Posterior vena cava (tissue), 2 donors: Measurements from ENCODE around the gene UNC13C. TPM values are rescaled to one million over a fixed set of nuclear protein-coding genes. Genes with fewer than 3 reads are reported as not detected.

Experiments used
- DNase-seq: peaks from one replicate; pipeline ENCODE4 v3.0.0-alpha.2; 2020; ENCODE audit warnings: low spot score
- intact Hi-C, 2 donors: fragments of 100-400 bp; cut with DNase I; formaldehyde crosslinking; loops; one replicate each; pipeline versions ENCODE4 v1.14.1 to v1.14.2; 2022 to 2023
- total RNA-seq, 2 donors: library from RNA; stranded (reverse); fragmentation: NEBNext Ultra II Directional; extraction: Animal tissue kit (Norgen Biotek cat#: 25700); gene quantifications; one replicate each; pipeline ENCODE4 v1.2.1, GENCODE V29; 2021
- donor health status: DM: yes; HTN: yes; CAD: no.
- donor health status: DM: yes; HTN: yes; CAD: no.

Gene UNC13C
- total RNA-seq, 2 donors from 2014 or later: 0.05 to 0.14 TPM

DNA sequence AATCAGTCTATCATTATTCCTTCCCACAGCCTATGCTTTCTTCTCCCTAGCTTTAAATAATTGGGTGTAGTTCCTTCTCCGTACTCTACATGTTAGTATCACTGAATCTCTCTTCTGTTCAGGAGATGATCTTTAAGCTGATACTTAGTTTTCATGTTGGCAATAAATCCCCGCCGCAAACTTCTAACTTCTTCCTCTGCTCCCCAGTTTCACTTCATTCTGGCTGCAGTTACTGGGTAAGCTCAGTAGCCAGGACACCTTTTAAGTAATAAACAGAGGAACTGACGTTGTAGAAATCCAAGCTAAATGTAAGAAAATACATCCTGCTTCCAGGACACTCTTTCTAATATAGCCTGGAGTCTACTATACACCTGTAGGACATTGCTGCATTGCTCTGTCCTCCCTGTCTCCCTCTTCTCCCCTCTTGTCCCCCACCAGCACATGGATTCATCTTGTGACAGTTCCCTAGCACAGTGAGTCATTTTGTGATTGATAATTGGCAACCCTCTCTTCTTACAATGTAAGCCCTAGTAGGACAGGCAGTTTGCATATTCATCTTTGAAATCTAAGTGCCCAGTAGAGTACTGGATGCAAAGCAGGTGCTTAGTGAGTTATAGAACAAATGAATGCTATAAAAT is 598.2 kb downstream of the UNC13C start:
- intact Hi-C loops: no loop called here
- no peak for DNase-seq

DNA sequence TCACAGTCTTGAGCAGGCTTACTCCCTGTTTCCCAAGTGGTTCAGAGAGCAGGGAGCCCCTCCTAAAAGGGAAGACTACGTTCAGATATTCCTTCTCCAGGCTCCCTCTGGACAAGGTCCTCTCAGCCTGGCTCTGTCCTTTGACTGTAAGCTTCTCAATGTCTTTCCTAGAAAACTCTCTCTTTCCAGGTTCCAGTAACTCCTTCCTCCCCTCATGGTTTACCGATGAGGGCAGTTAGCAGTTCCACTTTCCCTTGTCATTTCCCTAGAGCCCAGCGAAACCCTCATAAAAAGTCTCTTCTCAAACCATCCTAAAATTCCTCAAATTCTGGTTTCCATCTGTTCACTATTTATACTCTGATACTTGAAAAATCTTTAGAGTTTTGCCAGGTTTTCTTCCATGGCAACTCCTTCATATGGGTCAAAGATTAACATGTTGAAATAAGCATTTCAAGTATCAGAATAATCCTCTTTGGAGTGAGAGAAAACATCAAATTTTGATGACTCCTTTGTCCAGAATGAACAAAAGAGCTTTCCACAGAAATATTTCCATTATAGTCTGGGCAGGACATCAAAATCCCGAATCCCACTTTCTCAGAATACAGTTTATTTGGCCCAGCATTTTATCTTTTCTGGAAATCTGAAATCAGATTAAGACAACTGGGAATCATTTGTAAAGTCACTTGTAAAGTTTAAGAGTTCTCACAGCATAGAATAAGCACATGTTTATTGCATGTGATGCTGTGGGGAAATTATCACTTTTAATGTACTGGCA is 599.4 kb downstream of the UNC13C start:
- no peak for DNase-seq
- intact Hi-C loops: no loop called here

DNA sequence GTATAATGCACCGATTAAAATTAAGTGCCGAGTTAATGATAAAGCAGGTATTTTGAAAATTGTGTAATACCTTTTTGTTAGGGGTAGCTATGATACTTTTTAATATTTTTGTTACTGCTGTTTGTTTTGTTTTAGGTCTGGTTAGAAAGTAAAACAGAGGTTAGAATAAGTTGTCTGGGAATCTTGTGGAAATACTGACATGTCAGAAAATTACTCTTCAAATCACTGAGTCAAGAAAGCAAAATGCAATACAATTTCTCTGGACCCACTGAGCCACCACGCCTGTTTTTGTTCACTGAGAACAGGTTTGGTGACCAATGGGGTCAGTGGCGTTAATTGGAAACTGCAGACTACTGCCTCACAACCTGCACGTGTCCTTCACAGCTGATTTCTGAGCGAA is 601.6 kb downstream of the UNC13C start:
- intact Hi-C loops: no loop called here

DNA sequence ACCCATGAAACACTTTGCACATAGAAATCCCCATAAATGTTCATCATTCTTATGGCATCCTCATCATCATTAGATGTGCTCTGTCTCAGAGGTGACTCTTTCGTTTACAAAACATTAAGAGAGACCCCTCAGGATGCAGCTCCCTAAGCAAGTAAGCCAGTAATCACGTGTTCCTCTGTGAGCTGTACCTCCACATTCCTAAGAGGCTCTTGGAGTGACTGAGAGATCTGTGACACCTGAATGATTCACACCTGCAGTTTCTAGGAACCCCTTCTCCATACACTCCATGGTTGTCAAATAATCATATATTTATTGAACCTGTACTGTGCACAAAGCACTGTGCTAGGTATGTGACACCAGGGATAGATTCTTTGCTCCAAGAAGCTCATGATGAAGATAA is 602.4 kb downstream of the UNC13C start:
- no peak for DNase-seq
- intact Hi-C loops: no loop called here

More for the DNA sequence above, 601.6 kb downstream of the UNC13C start:
- no peak for DNase-seq

DNA sequence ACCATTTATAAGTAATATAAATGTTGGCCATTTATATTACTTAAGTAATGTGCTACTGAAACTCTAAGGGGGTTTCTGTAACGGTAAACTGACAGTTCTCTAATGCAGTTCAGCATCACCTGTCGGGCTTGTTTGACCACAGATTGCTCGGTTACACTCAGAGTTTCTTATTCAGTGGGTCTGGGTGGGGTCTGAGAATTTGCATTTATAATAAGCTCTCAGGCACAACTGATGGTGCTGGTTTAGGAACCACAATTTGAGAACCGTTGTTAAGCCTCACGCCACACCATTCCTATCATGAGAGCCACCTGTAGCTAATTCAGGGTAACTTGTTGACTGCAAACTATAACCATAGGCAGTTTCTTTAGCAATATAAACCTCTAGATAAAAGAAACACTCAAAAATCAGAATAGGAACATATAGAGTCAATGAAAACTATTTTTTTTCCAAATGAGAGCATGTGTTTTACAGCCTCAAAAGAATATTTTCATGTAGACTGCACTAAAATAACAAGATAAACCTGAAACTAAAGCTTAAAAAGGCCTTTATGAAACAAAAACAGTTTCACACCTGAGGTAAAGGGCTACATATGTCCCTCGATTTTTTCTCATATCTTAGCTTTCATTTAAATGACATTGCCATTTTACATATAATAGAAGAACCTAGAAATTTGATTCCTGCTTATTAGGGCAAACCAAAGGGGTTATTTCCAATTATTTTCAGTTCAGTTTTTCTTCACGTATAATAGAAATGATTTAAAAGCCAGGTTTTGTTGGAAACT is 604.8 kb downstream of the UNC13C start:
- intact Hi-C loops: no loop called here
- no peak for DNase-seq

DNA sequence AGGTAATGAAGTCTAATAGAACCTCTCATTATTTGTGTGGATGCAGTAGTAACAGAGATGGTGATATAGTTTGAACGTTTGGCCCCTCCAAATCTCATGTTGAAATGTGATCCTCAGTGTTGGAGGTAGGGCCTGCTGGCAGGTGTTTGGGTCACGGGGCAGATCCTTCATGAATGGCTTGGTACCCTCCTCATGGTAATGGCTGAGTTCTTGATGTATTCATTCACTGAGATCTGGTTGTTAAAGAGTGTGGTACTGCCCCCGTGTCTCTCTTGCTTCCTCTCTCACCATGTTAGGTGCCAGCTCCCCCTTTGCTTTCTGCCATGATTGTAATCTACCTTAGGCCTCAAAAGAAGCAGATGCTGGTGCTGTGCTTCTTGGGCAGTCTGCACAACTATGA is 606.8 kb downstream of the UNC13C start:
- no peak for DNase-seq
- intact Hi-C loops: no loop called here

DNA sequence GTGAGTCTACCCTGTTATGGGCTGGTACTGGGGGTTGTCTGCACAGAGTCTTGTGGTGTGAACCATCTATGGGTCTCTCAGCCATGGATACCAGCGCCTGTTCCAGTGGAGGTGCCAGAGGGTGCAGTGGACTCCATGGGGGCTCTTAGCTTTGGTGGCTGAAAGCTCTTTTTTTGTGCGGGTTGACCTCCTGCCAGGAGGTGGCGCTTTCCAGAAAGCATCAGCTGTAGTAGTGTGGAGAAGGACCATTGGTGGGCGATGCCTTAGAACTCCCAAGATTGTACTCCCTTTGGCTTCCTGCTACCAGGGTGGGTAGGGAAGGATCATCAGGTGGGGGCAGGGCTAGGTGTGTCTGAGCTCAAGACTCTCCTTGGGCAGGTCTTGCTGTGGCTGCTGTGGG is 615.9 kb downstream of the UNC13C start:
- intact Hi-C loops: no loop called here

DNA sequence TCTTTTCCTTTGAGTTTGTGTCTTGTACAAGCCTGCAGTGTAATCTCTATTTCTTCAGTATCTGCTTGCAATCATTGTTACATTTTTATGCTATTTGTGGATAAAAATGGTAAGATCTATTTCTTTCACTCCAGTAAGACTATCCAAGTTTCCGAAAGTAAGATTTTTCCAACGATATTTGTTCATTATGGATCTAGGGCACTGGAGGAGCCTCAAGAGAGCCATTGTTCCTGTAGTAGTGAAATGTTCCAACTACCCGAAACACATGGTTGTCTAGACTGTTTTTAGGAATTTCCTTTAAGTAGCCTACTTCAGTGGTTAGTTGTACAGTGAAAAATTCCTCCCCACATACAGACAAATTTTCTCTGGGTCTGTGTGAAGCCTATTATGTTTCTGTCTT is 621.1 kb downstream of the UNC13C start:
- intact Hi-C loops: no loop called here

More for the DNA sequence above, 615.9 kb downstream of the UNC13C start:
- DNase-seq: no peak

DNA sequence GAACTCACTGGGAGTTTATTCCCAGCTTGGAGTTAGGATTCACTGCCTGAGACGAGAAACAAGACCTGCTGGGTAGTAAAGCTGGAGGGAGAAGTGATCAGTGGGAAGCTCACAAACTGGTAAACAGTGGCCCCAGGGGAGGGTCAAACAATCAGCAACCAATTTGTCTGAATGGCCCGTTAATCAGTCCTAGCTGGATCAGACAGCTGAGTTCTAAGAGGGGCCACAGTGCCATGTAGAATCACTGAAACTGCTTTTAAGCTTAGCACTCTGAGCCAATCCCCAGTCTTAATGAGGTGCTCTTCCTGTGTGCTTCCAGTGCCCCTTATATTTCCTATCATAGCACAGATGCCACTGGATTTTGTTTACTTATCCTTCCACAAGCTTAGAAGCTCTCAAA is 626.8 kb downstream of the UNC13C start:
- intact Hi-C loops: no loop called here
- no peak for DNase-seq

More for the DNA sequence above, 621.1 kb downstream of the UNC13C start:
- no peak for DNase-seq

DNA sequence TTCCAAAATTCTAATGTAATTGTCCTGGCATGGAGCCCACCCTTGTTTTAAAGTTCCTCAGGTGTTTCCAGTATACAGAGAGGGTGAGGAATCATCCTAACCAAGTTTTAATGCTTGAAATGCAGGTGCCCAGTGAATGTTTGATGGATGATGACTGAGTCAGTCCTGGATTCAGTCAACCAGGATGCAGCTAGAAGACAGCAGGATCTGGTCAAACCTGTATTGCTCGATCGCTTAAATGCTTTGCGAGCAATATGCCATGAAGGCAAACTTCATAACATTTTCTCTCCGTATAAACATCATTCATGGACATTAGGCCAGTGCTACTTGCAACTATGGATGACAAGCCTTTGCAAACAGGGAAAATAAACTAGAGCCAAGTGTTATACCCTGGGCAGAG is 627.3 kb downstream of the UNC13C start:
- intact Hi-C loops: no loop called here
- DNase-seq: no peak

DNA sequence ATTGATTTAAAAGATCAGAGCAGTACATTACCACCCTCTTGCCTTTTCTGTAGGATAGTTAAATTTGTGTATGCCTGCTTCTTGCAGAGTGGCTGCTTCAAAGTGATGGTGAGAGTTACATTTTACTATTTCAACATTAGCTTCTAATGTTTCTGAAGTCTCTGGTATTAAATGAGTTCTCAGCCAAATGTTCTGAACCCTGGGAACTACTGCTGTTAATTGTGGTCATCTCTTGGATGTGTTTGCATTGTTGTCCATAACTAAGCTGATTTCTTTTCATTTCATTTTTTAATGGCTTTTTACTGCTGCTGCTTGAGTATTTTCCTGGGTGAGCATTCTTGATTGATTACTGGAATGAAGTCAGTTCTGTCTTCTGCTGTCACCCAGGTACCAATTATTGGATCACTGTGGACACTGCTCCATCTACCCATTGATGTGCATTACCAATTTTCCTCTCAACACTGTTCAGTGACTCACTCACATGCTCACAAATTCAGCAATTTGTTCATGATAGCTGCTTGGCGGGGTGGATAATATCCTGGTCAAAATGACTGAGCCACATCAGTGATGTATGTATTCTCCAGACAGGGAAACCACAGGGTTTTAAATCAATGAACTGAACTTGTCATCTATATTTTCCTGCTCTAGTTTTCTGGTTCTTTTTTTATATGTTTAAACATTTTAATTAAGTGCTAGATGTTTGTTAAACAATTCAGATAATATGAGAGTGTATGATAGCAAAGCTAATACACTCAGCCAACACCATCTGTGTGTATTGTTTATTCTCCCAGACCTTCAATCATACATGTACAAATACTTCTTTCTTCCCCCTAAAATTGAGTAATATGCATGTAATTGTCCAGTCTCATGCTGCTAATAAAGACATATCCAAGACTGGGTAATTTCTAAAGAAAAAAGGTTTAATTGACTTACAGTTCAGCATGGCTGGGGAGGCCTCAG is 630.9 kb downstream of the UNC13C start:
- no peak for DNase-seq
- intact Hi-C loops: no loop called here

DNA sequence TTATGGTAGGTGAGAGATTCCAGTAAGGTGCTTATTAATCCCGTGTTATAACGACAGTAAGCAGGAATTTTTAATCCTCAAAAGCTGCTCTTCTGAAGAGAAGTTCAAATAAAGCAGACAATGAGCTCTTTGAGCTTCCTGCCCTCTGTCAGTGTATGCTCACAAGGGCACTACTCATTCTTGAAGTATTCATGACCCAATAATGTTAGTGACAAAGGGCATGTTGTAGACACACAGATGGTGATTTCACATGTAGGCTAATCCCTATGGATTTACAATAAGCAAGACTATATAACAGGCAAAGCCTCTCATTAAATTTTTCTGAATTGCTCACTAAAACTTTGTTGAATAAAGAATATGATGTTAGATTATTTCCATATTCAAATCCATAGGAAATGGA is 639.9 kb downstream of the UNC13C start:
- intact Hi-C loops: no loop called here
- DNase-seq: no peak

DNA sequence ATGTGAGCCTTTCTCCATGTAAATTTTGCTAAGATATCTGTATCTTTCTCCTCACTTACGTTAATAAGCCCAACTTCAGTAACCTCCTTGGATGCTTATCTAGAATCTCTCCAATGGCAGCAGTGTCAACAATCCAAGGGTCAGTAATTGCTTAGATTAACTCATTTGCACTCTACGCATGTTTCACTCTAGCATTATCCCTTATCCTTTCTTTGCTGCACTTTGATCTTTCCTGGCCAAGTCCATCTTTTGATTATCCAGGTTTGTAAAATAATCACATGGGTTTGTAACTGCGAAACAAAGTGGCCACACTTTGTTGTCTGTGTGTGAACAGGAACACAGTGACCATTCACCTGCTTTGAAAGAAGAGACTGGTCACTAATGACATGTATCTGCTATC is 640.9 kb downstream of the UNC13C start:
- intact Hi-C loops: no loop called here
- DNase-seq: no peak

DNA sequence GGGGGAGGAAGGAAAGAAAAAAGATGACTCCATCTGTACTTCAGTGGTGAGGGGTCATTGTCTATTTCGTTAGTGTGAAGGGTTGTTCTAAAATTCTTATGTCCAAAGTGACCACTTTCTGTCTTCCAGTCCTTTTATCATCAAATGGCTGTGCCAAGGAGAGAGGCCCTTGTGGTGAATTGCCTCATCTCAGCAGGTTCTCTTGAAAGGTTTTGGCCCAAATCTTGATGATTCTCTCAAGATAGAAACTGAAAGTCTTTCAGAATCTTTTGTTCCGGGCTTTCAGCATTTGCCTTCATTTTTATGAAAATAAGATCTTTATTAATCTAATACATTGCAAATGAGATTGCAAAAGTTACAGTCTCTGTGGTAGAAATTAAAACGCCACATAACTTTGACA is 642.7 kb downstream of the UNC13C start:
- intact Hi-C loops: loop anchor here in 1 of 2 donors (1.0 kb wide), 1 partner anchor 23 kb away; no protein-coding TSS in a partner anchor
- no peak for DNase-seq

DNA sequence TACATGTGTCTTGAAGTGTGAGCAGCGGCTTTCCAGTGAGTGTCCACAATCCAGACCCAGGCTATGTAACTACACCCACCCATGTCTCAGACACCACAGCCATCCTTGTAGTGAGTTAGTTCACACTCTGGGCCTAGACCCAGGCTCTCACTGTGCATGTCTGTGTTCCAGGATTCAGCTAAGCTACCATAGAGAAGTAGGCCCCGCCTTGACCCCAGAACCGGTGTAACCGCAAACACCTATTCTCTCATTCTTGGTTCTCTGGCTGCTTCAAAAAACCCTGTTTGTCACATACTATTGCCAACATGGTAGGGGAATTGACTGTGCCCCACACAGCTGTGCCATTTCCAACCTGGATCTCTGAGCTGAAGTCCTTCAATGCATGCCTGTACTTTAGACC is 657.9 kb downstream of the UNC13C start:
- DNase-seq: no peak
- intact Hi-C loops: no loop called here

DNA sequence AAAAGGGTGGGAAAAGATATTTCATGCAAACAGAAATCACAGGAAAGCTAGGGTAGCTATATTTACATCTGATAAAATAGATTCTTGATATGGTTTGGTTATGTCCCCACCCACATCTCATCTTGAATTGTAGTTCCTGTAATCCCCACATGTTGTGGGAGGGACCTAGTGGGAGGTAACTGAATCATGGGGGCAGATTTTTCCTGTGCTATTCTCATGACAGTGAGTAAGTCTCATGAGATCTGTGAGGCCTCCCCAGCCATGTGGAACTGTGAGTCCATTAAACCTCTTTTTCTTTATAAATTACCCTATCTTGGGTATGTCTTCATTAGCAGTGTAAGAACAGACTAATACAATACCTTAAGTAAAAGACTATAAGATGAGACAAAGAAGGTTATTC is 660.4 kb downstream of the UNC13C start:
- intact Hi-C loops: no loop called here
- no peak for DNase-seq

DNA sequence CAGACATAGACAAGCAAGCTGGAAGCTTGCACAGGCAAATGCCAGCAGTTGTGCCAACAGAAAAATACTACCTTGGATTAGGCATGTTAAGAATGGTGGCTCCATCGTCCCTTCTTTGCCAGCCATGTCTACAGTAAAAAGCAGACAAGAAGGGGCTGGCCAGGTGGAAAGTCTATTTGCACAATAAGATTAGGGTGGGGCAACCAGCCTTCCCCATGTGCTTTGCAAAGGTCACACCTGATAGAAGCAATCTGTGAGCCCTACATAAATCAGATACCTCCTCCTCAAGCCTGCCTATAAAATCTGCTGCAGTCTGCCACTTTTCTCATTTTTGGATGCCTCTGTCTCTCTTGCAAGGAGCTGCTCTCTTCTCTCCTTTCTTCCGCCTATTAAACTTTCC is 662.6 kb downstream of the UNC13C start:
- DNase-seq: no peak

DNA sequence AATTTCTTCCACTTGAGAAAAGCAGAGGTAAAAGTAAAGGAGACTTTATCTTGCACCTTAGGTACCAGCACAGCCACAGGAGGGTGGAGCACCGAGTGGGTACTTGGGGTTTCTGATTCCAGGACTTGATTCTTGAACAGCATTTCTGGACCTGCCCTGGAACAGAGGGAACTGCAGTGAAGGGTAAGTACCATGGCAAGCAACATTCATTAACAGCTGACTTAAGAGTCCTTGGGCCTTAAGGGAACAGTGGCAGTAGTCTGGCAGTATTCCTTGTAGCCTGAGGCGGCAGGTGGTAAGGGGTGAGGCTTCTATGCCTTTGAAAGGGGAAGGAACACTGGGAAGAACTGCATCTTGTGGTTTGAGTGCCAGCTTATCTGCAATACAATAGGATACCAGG is 666.6 kb downstream of the UNC13C start:
- DNase-seq: no peak

More for the DNA sequence above, 662.6 kb downstream of the UNC13C start:
- intact Hi-C loops: no loop called here

DNA sequence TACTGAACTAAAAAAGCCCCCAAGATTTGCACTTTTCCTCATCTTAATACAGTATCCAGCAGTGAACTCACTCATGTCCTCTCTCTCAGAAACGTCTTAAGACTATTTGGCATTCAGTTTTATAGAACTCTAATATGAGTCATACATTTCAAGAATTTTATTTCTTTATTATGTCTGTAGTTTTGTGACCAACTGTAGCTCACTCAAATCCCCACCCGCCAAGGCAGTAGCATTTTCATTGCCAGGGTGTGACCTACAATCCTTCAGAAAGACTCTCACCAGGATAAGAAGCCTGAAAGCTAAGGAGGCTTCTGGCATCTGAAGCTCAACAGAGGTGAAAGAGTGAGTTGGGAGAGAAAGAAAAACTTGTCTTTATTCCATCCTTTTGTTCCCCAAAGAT is 681.4 kb downstream of the UNC13C start:
- no peak for DNase-seq
- intact Hi-C loops: no loop called here

More for the DNA sequence above, 666.6 kb downstream of the UNC13C start:
- intact Hi-C loops: no loop called here
